Measurements from ENCODE around the gene CDHR2. TPM values are rescaled to one million over a fixed set of nuclear protein-coding genes. Genes with fewer than 3 reads are reported as not detected.

Gene CDHR2
- polyA plus RNA-seq, 1 experiment: not detected

DNA sequence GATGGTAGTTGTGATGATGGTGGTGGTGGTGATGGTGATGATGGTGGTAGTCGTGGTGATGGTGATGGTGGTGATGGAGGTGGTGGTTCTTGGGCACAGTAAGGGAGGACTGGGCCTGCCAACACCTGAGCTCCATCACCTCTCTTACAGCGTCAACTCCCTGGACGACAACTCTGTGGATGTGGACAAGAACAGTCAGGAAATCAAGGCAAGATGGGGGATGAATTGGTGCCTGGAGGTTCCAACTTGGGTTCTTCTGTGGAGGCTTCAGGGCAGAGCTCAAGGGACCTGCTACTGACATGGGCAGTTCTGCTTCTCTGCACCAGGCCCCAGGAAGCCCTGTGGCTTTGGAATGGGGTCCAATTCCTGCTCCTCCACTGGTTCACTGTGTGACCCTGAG is 43.4 kb downstream of the CDHR2 start:
- H3K36me3 ChIP-seq (ENCODE audit: control insufficient read depth, insufficient read depth, low read length): no peaks in the 10 kb centered on the region
- ChIA-PET CTCF (interaction anchor here (1.1 kb wide), 1 partner anchor 19 kb away, joined by 3 read pairs; no protein-coding TSS in a partner anchor), POLR2A (no interaction called here)
- TF ChIP-seq, protein P1, sequence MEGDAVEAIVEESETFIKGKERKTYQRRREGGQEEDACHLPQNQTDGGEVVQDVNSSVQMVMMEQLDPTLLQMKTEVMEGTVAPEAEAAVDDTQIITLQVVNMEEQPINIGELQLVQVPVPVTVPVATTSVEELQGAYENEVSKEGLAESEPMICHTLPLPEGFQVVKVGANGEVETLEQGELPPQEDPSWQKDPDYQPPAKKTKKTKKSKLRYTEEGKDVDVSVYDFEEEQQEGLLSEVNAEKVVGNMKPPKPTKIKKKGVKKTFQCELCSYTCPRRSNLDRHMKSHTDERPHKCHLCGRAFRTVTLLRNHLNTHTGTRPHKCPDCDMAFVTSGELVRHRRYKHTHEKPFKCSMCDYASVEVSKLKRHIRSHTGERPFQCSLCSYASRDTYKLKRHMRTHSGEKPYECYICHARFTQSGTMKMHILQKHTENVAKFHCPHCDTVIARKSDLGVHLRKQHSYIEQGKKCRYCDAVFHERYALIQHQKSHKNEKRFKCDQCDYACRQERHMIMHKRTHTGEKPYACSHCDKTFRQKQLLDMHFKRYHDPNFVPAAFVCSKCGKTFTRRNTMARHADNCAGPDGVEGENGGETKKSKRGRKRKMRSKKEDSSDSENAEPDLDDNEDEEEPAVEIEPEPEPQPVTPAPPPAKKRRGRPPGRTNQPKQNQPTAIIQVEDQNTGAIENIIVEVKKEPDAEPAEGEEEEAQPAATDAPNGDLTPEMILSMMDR (IDR thresholded peaks at IDR 0.05; ENCODE audit: insufficient read depth, low read depth, low read length): no peak
- H3K4me3 ChIP-seq (ENCODE audit: low read depth, low read length): no peak overlapping the region
- H3K27me3 ChIP-seq (ENCODE audit: control insufficient read depth, insufficient read depth, low read length): no peaks in the 10 kb centered on the region
- DNase-seq (ENCODE audit: low read depth): no peak

DNA sequence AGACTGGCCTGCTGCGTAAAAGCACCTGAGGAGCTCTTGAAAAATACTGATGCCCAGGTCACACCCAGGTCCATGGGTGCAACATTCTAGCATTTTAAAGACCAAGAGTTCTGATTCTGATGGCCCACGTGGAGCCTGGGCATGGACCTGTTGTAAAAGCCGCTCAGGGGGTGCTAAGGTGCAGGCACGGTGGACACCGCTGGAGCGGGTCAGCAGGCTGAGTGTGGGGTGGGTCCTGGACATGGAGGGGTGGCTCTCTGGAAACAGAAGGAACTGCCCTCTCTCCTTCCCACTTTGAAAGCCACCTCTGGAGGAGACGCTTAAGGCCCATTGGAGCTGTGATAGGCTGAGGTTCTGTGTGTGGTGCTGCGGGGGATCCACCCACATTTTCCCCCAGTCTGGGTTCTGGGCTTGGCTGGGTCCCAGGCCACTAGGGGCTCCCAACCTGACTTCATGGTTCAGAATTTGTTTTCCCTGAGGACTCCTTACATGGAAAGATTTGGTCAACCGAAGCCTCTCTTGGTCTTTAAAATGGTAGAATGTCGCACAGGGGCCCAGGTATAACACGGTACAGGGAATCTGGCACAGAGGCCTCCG is 44.2 kb downstream of the CDHR2 start:
- no peak overlapping the region for H3K4me3 ChIP-seq (ENCODE audit: low read depth, low read length)

DNA sequence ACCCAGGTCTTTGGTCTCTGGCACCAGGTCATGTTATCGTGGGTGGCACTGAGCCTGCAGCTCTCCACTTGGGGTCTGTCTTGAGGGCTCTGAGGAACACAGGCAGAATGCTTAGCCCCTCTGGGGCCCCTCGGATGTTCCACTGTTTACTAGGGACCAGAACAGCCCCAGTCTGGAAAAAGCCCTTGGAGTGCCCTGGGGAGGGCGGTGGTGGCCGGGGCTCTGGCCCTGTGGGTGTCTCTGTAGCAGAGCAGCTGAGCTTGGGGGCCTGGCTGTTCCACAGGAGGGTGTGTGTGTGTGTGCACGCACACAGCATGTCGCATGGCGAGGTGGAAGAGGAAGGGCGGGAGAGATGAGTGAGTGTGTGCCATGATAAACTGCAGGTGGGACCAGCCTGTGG is 45.4 kb downstream of the CDHR2 start:
- Histone ChIP-seq H3K4me3 (ENCODE audit: low read depth, low read length) (no peak overlapping the region), H3K27me3 (ENCODE audit: control insufficient read depth, insufficient read depth, low read length) (no peaks in the 10 kb centered on the region), H3K36me3 (ENCODE audit: control insufficient read depth, insufficient read depth, low read length) (no peaks in the 10 kb centered on the region)
- ChIA-PET CTCF (interaction anchor here (0.6 kb wide), 1 partner anchor 411 kb away, joined by 3 read pairs; no protein-coding TSS in a partner anchor), POLR2A (interaction anchor here (0.5 kb wide), 1 partner anchor 327 kb away, joined by 4 read pairs; no protein-coding TSS in a partner anchor)
- TF ChIP-seq, protein P1 (IDR thresholded peaks at IDR 0.05; ENCODE audit: insufficient read depth, low read depth, low read length): no peak
- DNase-seq (ENCODE audit: low read depth): no peak

More for the DNA sequence above, 44.2 kb downstream of the CDHR2 start:
- Histone ChIP-seq H3K27me3 (ENCODE audit: control insufficient read depth, insufficient read depth, low read length) (no peaks in the 10 kb centered on the region), H3K36me3 (ENCODE audit: control insufficient read depth, insufficient read depth, low read length) (no peaks in the 10 kb centered on the region)
- CTCF ChIA-PET: interaction anchor here (1.1 kb wide), 1 partner anchor 20 kb away, joined by 3 read pairs; no protein-coding TSS in a partner anchor
- POLR2A ChIA-PET: no interaction called here
- DNase-seq (ENCODE audit: low read depth): no peak
- TF ChIP-seq, protein P1 (IDR thresholded peaks at IDR 0.05; ENCODE audit: insufficient read depth, low read depth, low read length): no peak

DNA sequence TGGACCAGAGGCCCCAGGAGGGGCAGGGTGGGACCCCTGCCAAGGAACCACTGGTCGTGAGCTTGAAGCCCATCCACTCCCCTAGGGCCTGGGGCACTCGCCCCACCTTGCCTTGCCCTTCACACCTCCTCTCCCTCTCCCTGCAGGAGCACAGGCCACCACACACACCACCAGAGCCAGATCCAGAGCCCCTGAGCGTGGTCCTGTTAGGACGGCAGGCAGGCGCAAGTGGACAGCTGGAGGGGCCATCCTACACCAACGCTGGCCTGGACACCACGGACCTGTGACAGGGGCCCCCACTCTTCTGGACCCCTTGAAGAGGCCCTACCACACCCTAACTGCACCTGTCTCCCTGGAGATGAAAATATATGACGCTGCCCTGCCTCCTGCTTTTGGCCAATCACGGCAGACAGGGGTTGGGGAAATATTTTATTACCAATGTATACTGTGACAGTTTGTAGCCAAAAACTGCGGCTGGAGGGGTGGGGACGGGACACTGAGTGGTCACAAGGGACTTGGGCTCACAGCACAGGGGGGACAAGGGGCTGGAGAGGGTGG is 46.3 kb downstream of the CDHR2 start:
- no peaks in the 10 kb centered on the region for H3K36me3 ChIP-seq (ENCODE audit: control insufficient read depth, insufficient read depth, low read length)
- POLR2A ChIA-PET: no interaction called here
- CTCF ChIA-PET: no interaction called here
- H3K27me3 ChIP-seq (ENCODE audit: control insufficient read depth, insufficient read depth, low read length): no peaks in the 10 kb centered on the region
- TF ChIP-seq, protein P1 (IDR thresholded peaks at IDR 0.05; ENCODE audit: insufficient read depth, low read depth, low read length): no peak
- no peak for DNase-seq (ENCODE audit: low read depth)
- H3K4me3 ChIP-seq (ENCODE audit: low read depth, low read length): no peak overlapping the region

DNA sequence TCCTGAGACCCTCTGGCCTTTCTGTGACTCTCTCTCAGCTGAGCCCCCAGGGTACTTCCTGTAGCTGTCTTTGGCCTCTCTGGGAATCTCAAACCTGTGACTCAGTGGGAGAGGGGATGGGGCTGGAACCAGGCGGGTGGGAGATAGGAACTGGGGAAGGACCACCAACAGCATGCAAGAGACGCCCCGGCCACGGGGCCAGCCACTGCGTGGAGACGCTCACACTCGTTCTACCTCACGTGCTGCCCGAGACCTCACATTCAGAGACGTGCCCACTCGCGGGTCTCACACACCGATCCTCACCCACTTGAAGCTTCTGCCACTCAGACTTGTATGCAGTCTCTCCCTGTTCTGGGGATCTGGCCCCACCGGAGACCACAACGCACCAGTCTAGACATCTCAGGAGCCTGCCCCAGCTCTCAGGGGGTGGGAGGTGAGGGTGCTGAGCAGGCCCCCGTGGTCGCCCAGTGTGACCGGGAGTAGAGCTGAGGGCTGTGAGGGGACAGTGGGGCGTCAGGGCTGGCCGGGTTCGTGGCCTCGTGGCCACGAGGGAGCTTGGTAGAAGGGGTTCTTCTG is 47.0 kb downstream of the CDHR2 start:
- Histone ChIP-seq H3K4me3 (ENCODE audit: low read depth, low read length) (no peak overlapping the region), H3K36me3 (ENCODE audit: control insufficient read depth, insufficient read depth, low read length) (no peaks in the 10 kb centered on the region), H3K27me3 (ENCODE audit: control insufficient read depth, insufficient read depth, low read length) (no peaks in the 10 kb centered on the region)
- TF ChIP-seq, protein P1 (IDR thresholded peaks at IDR 0.05; ENCODE audit: insufficient read depth, low read depth, low read length): no peak
- DNase-seq (ENCODE audit: low read depth): no peak
- POLR2A ChIA-PET: no interaction called here
- CTCF ChIA-PET: interaction anchor here (0.6 kb wide), 1 partner anchor 54 kb away, joined by 3 read pairs; no protein-coding TSS in a partner anchor

Data from BJ (cell line).